ENCODE measurements around the gene PDSS2.

PDSS2 gene

GRCh38 chr6:107348224-107348623 is 111.1 kb downstream of the PDSS2 start:
- TF ChIP-seq, protein P1, sequence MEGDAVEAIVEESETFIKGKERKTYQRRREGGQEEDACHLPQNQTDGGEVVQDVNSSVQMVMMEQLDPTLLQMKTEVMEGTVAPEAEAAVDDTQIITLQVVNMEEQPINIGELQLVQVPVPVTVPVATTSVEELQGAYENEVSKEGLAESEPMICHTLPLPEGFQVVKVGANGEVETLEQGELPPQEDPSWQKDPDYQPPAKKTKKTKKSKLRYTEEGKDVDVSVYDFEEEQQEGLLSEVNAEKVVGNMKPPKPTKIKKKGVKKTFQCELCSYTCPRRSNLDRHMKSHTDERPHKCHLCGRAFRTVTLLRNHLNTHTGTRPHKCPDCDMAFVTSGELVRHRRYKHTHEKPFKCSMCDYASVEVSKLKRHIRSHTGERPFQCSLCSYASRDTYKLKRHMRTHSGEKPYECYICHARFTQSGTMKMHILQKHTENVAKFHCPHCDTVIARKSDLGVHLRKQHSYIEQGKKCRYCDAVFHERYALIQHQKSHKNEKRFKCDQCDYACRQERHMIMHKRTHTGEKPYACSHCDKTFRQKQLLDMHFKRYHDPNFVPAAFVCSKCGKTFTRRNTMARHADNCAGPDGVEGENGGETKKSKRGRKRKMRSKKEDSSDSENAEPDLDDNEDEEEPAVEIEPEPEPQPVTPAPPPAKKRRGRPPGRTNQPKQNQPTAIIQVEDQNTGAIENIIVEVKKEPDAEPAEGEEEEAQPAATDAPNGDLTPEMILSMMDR (IDR thresholded peaks at IDR 0.05) = no peak
- DNase-seq (ENCODE audit: low spot score) = no peak
- H3K27ac ChIP-seq = no peak overlapping the region
- no peak overlapping the region for H3K4me3 ChIP-seq

DNA sequence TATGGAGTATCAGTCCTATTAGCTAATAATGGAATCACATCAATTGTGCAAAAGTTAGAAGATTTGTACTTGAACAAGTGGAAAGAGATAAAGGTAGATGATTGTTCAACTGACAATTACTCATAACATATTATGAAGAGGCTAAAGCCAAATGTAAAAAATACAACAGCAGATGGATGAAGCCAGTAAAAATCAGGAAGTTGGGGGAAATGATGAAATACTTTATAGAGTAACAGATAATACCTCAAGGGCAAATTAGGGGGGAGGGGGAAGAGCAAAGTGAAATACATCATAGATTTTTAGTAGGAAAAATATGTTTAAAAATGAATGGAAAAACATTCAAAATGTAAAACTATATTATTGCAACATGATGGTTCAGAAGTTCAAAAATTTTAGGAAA is 114.0 kb downstream of the PDSS2 start:
- TF ChIP-seq, protein P1 (IDR thresholded peaks at IDR 0.05) = no peak
- DNase-seq (ENCODE audit: low spot score) = no peak
- H3K4me3 ChIP-seq = no peak overlapping the region
- H3K27ac ChIP-seq = no peak overlapping the region

- no peak for DNase-seq (ENCODE audit: low spot score)
- TF ChIP-seq, protein P1 (IDR thresholded peaks at IDR 0.05) = no peak
- no peak overlapping the region for H3K4me3 ChIP-seq
- no peak overlapping the region for H3K27ac ChIP-seq
Measured at GRCh38 chr6:107344981-107345380, 114.4 kb downstream of the PDSS2 start.

- H3K4me3 ChIP-seq = no peak overlapping the region
- H3K27ac ChIP-seq = no peak overlapping the region
- TF ChIP-seq, protein P1 (IDR thresholded peaks at IDR 0.05) = no peak
- DNase-seq (ENCODE audit: low spot score) = no peak
Measured at GRCh38 chr6:107344383-107344782, 115.0 kb downstream of the PDSS2 start.

DNA sequence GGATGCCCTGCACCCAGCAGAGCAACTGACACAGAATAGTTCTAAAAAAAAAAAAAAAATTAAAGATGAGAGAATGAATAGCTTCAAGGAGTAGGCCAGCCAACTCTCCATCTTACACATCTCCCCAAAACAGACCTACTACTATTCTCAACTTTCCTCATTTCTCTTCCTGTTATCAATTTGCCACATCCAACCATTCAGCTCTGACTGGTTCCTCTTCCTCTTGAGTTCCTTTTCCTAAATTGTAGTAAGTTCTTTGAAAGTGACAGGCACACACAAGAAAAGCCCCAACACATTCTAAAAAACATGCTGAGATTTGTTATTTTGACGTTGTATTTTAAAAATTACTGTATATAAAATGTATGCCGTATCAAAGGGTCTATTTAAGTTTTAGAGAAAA is 117.2 kb downstream of the PDSS2 start:
- TF ChIP-seq, protein P1 (IDR thresholded peaks at IDR 0.05) = no peak
- DNase-seq (ENCODE audit: low spot score) = no peak
- Histone ChIP-seq H3K27ac (no peak overlapping the region), H3K4me3 (no peak overlapping the region)

DNA sequence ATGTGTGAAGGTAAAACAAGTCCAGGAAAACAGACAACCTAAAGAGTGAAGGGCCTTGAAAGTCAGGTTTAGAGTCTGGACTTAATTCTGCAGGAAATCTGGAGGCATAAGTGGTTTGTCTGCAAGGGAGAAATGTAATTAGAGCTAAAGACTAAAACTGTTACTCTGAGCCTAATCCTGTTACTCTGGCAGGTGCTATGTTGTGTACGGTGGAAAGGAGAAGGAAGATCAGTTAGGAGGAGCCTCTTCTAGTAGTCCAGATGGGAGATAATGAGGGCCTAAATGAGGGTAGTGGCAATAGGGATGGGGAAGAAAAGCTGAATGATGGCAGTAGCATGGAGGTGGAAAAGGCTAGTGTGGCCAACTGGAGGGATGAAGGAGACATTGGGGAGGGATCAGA is 118.5 kb downstream of the PDSS2 start:
- DNase-seq (ENCODE audit: low spot score) = no peak
- TF ChIP-seq, protein P1 (IDR thresholded peaks at IDR 0.05) = no peak
- Histone ChIP-seq H3K4me3 (no peak overlapping the region), H3K27ac (no peak overlapping the region)

DNA sequence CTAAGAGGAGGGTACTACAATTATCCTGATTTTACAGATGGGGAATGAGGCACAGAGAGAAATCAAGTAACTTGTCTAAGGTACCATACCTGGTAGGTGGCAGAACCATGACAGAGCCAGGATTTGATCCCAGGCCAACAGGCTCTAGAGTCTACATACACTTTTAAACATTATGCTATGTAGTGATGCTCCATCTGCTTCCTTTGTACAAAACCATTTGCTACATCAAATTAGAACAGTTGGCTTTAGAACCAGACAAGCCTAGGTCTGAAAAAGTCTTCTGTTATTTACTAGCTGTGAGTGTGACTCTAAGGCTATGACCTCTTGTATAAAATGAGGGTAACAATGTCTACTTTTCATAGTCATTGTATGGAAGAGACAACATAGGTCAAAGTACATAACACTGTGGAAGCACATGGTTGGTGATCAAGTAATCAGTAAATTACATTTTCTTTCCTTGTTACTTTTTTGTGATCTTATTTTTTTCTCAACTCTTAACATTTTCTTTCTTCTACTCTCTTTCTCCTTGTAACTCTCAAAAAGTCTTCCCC is 122.1 kb downstream of the PDSS2 start:
- no peak overlapping the region for H3K27ac ChIP-seq
- no peak for DNase-seq (ENCODE audit: low spot score)
- no peak overlapping the region for H3K4me3 ChIP-seq
- TF ChIP-seq, protein P1 (IDR thresholded peaks at IDR 0.05) = no peak
